ENCODE data around the gene GALNT9. TPM values are rescaled to one million over a fixed set of nuclear protein-coding genes. Genes with fewer than 3 reads are reported as not detected.

GALNT9 gene
- polyA plus RNA-seq, 1 of the 3 experiments (the other 2 are of a cell fraction), result not detected

- peaks cover 99% of the 10 kb centered on the region for H3K27me3 ChIP-seq (ENCODE audit: insufficient read depth)
- H4K20me1 ChIP-seq (ENCODE audit: insufficient read depth), result no peaks in the 10 kb centered on the region
- no peaks in the 10 kb centered on the region for H3K79me2 ChIP-seq (ENCODE audit: insufficient read depth)
- no peaks in the 10 kb centered on the region for H3K9me3 ChIP-seq
- DNase-seq, result no peak
- H3K4me3 ChIP-seq (ENCODE audit: low read depth in 2 of 2, low read length in 1 of 2), result no peak overlapping the region
- ChIA-PET CTCF (interaction anchor here (1.7 kb wide), 1 partner anchor 95 kb away, joined by 5 read pairs; no protein-coding TSS in a partner anchor), POLR2A (no interaction called here)
- H3K27ac ChIP-seq (ENCODE audit: low read depth in 2 of 2, low read length in 1 of 2), result no peak overlapping the region
- H3K4me1 ChIP-seq (ENCODE audit: control insufficient read depth in 1 of 2, insufficient read depth in 2 of 2, low read depth in 1 of 2, low read length in 1 of 2), result no peaks in the 10 kb centered on the region
- no peaks in the 10 kb centered on the region for H3K36me3 ChIP-seq (replicated peaks in 1 of 2; ENCODE audit: control insufficient read depth in 1 of 2, insufficient read depth in 2 of 2, low read length in 1 of 2)
- no peak overlapping the region for H2AFZ ChIP-seq (ENCODE audit: low read depth)
- no peaks in the 10 kb centered on the region for H3K9me2 ChIP-seq
- no peaks in the 10 kb centered on the region for H3F3A ChIP-seq (replicated peaks; ENCODE audit: insufficient read depth)
- H3K4me2 ChIP-seq, result no peak overlapping the region
- WGBS (ENCODE audit: low lambda C conversion rate), result 28% methylated on average over 19 of the region's 30 CpGs
- TF ChIP-seq SIN3A (IDR thresholded peaks at IDR 0.05; ENCODE audit: borderline replicate concordance, low read depth, low read length), result no peak
- TF ChIP-seq ZBTB33 (IDR thresholded peaks at IDR 0.05; ENCODE audit: borderline replicate concordance, low read depth), result no peak
- TF ChIP-seq TCF12 (IDR thresholded peaks at IDR 0.05), result no peak
- TF ChIP-seq SMC3 (IDR thresholded peaks at IDR 0.05; ENCODE audit: low read depth, low read length), result no peak
- no peak for TF ChIP-seq REST (IDR thresholded peaks at IDR 0.05; ENCODE audit: low read depth, low read length)
- TF ChIP-seq JUND (IDR thresholded peaks at IDR 0.05), result no peak
- TF ChIP-seq EP300 (IDR thresholded peaks at IDR 0.05; ENCODE audit: borderline replicate concordance in 1 of 2, low read depth in 1 of 2, low read length in 1 of 2), result no peak
- H3K9ac ChIP-seq, result no peak overlapping the region
Observed at GRCh38 chr12:132319359-132319950, 9.9 kb downstream of the GALNT9 start.

- no peak for TF ChIP-seq TAF1 (IDR thresholded peaks at IDR 0.05; ENCODE audit: borderline replicate concordance, low read depth, low read length)
- TF ChIP-seq MXI1 (IDR thresholded peaks at IDR 0.05; ENCODE audit: low read depth, low read length), result no peak
- no peak for TF ChIP-seq PBX3 (IDR thresholded peaks at IDR 0.05)
- TF ChIP-seq RCOR1 (IDR thresholded peaks at IDR 0.05; ENCODE audit: low read length), result no peak
- no peak for TF ChIP-seq FOXJ3 (CRISPR knock-in tag; IDR thresholded peaks at IDR 0.05)
- TF ChIP-seq GABPA (IDR thresholded peaks at IDR 0.05; ENCODE audit: low read depth), result no peak
- TF ChIP-seq CHD2 (IDR thresholded peaks at IDR 0.05; ENCODE audit: low read length, partially characterized antibody), result no peak
- no peak for TF ChIP-seq CTCF (IDR thresholded peaks at IDR 0.05)
- Histone ChIP-seq H3K9me2 (no peaks in the 10 kb centered on the region), H3K36me3 (replicated peaks in 1 of 2; ENCODE audit: control insufficient read depth in 1 of 2, insufficient read depth in 2 of 2, low read length in 1 of 2) (no peaks in the 10 kb centered on the region), H3K79me2 (ENCODE audit: insufficient read depth) (no peaks in the 10 kb centered on the region), H3K27me3 (ENCODE audit: insufficient read depth) (peaks cover 95% of the 10 kb centered on the region), H3K9me3 (no peaks in the 10 kb centered on the region), H3K4me3 (ENCODE audit: low read depth in 2 of 2, low read length in 1 of 2) (no peak overlapping the region), H3F3A (replicated peaks; ENCODE audit: insufficient read depth) (no peaks in the 10 kb centered on the region), H3K4me2 (no peak overlapping the region), H2AFZ (ENCODE audit: low read depth) (no peak overlapping the region), H4K20me1 (ENCODE audit: insufficient read depth) (no peaks in the 10 kb centered on the region), H3K27ac (ENCODE audit: low read depth in 2 of 2, low read length in 1 of 2) (no peak overlapping the region), H3K9ac (no peak overlapping the region), H3K4me1 (ENCODE audit: control insufficient read depth in 1 of 2, insufficient read depth in 2 of 2, low read depth in 1 of 2, low read length in 1 of 2) (no peaks in the 10 kb centered on the region)
- WGBS (ENCODE audit: low lambda C conversion rate), result 28% methylated on average over 18 of the region's 19 CpGs
- no peak for DNase-seq
- ChIA-PET POLR2A (no interaction called here), CTCF (no interaction called here)
Observed at GRCh38 chr12:132318618-132319033, 10.8 kb downstream of the GALNT9 start.

All from SK-N-SH (cell line).